ENCODE results near the gene OR2T4.

DNA sequence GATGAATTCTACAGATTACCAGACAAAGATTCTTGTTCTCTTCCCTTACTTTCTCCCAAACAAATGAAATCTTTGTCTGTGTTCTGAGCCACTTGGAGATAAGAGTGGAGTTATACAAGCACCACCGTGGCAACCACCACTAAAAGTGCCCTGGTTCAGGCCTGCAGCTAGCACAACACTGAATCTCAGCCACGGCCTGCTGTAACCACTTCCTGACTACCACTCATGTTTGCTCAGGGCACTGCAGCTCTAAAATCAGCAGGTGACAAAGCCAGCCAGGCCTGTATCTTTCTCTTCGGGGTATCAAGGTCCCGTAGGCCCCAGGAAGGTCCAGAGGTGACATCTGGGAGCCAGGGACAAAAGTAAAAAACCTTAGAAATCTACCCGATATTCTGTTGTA, 10.9 kb downstream of the OR2T4 start:
- TF ChIP-seq POLR2A (IDR thresholded peaks at IDR 0.05; ENCODE audit: low read depth, low read length) (no peak), ZBTB33 (IDR thresholded peaks at IDR 0.05) (no peak), RFX5 (IDR thresholded peaks at IDR 0.05; ENCODE audit: low read depth, low read length) (no peak), ZBTB11 (CRISPR knock-in tag; IDR thresholded peaks at IDR 0.05) (no peak)
- TF ChIP-seq, protein P1, sequence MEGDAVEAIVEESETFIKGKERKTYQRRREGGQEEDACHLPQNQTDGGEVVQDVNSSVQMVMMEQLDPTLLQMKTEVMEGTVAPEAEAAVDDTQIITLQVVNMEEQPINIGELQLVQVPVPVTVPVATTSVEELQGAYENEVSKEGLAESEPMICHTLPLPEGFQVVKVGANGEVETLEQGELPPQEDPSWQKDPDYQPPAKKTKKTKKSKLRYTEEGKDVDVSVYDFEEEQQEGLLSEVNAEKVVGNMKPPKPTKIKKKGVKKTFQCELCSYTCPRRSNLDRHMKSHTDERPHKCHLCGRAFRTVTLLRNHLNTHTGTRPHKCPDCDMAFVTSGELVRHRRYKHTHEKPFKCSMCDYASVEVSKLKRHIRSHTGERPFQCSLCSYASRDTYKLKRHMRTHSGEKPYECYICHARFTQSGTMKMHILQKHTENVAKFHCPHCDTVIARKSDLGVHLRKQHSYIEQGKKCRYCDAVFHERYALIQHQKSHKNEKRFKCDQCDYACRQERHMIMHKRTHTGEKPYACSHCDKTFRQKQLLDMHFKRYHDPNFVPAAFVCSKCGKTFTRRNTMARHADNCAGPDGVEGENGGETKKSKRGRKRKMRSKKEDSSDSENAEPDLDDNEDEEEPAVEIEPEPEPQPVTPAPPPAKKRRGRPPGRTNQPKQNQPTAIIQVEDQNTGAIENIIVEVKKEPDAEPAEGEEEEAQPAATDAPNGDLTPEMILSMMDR (IDR thresholded peaks at IDR 0.05 in 2 of 3, conservative IDR thresholded peaks at IDR 0.05 in 1 of 3; ENCODE audit: control insufficient read depth in 2 of 3, extremely low read depth in 1 of 3, insufficient read depth in 1 of 3, low read depth in 3 of 3, low read length in 3 of 3): no peak
